GM21360 (cell line): ENCODE results near the gene CLDND1.

Experiments used
- ATAC-seq: cut with Tn5 transposase; IDR thresholded peaks from one replicate; pipeline ENCODE4 v1.9.1; 2021; ENCODE audit warnings: mild to moderate bottlenecking, moderate library complexity; ENCODE audit not compliant: unreplicated experiment

CLDND1 gene

DNA sequence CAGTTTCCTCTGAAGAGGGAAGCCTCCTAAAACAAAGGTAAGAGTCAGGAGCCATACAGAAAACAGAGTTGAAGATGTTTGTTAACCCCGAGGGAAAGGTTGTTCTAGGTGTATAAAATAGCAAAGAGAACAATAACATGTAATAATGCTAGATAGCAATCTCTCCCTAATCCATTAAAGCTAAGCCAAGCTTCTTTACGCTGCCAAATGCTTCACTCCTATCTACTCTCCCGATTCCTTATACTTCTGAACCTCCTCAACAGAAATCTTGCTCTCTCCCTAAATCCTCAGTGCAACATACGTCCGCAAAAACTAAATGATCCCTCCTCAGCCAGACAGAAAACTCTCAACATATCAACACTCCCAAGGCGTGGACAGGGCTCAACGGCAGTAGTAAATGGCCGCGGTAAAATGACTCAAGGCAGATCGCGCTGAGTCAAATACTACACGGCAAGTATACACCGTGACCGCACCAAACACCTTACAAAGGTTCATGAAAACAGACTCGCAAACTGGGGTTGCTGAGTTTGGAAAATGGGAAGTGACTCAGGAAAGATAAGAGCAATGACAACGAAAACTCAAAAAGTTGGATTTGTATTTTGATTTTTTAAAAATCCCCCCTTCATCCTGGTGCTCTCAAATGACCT, 682 bp downstream of the CLDND1 start:
- ATAC-seq = peak; percentile 38

DNA sequence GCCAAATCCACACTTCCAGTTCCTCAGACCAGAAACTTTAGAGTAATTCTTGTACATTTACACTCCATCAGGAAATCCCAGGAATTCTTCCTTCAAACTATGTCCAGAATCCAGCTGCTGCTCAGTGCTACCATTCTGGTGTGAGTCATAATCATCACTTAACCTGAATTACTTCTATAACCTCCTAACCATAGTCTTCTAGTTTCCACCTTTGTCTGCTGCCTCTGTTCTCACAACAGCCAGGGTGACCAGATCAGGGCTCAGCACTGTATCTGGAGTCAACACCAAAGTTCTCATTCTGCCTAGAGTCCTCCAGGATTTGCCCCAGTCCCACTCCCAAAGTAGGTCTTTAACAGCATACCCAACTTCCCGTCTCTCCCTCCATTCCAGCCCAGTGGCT, 3.4 kb downstream of the CLDND1 start:
- no peak for ATAC-seq

DNA sequence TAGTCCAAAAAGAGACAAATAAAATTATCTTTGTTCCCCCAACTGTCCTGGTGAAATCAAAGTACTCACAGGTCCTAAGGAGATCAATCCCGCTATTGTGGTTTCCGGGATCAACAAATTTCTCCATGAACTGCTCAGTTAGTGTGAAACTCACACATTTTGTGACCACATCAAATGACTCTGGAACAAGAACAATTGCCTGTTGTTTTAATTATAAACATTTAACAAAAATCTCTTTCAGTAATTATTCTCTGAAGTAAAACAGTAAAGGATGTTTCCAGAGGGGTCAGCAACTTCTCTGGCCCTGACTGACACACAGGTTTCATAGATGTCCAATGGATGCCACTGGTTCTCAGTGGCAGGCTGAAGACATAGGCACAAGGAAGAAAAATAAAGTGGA, 3.9 kb downstream of the CLDND1 start:
- ATAC-seq = no peak

DNA sequence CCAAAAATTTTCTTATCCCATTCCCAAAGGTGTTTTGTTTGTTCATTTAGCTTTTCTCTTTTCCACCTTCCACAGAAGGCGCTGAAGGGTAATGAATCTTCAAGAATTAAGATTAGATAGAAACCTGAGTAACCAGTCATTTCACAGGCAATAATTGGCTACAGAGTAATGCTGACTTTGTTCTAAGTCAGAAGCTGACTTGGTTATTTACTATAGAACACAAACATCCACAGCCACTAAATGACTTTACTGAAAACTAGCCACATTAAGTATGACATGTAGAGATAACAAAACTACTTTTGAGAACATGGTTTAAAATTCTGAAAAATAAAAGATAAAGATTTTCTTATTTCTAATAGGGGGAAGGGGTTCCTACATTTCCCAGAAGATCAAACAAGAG, 7.8 kb downstream of the CLDND1 start:
- no peak for ATAC-seq

DNA sequence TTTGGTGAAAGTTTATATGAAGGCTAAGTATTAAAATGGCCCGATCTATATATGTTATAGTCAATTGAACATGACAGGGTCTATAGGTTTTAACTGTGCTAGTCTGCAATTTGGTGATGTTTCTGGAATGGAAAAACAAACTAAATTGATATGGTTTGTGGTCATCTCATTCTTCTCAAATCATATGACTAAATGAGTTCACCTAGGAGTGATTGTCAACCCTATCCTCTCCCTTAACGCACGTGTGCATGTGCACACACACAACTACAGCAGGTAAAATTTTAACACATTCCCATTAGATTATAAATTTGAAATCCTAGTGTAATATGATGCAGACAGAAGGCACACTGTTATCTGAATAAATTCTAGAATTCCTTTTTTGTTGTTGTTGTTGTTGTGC, 9.0 kb downstream of the CLDND1 start:
- no peak for ATAC-seq

DNA sequence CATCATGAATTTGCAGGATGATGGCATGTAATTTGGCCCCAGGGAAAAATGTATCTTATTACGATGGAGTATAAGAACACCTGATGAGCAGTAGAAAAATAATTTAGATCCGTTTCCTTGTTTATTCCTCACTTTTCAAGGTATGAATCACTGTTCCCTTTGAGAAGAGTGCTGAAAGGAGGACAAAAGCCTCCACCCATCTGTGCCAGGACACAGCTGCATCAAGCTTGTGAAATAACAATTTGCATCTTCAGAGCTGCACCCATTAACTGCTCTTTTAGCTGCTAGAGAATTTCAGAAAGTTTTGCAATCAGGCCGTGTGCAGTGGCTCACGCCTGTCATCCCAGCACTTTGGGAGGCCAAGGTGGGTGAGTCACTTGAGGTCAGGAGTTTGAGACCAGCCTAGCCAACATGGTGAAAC, 9.6 kb downstream of the CLDND1 start:
- no peak for ATAC-seq

DNA sequence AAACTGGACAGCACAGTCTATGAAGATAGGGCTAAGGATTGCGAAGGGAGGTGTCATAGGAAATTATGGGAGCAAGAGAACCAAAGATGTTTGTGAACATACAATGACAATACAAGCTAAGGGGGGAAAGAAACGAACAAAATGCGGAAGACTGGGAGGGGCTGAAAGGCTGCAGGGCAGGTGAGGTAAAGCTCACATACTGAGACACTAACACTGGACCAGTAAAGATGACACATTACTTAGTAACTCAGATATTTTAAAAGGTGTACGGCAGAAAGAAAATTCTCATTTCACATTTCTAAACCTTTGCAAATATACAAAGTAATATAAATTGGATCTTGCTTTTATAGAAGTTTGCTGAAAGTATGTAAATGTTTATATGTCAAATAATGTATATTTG, 10.1 kb downstream of the CLDND1 start:
- ATAC-seq = no peak

DNA sequence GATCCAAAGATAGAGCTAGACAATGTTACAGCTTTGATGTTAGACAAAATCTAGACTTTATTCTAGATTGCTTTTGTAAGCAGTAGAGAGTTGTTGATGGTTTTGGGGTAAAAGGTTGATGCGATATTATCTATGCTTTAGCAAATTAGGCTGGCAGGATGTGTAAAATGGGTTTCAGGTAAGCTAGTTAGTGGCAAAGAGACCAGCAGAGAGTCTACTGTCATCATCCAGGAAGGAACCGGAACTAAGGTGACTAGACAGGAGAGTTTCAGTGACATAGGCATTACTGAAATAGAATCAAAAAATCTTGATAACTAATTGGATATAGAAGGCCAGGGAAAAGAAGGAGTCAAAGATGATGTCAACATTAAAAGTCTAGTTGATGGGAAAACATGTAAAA, 14.1 kb downstream of the CLDND1 start:
- no peak for ATAC-seq

DNA sequence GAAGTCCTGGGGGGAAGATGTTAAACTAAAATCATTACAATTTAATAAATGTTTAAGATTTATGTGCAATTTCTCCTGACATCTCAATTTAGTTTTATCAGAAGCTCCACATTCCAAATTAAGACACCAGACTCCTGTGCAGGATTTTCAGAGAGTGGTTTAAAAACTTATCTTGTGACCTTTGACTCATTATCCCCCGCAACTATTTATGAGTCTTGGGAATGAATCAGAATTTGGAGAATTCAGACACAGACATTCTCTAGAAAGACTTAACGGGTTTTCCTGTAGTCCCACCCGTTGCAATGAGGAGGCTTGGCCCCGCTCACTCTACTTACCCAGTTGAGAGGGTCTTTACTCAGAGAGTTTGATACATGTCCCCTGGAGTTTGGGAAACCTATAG, 18.2 kb downstream of the CLDND1 start:
- no peak for ATAC-seq

DNA sequence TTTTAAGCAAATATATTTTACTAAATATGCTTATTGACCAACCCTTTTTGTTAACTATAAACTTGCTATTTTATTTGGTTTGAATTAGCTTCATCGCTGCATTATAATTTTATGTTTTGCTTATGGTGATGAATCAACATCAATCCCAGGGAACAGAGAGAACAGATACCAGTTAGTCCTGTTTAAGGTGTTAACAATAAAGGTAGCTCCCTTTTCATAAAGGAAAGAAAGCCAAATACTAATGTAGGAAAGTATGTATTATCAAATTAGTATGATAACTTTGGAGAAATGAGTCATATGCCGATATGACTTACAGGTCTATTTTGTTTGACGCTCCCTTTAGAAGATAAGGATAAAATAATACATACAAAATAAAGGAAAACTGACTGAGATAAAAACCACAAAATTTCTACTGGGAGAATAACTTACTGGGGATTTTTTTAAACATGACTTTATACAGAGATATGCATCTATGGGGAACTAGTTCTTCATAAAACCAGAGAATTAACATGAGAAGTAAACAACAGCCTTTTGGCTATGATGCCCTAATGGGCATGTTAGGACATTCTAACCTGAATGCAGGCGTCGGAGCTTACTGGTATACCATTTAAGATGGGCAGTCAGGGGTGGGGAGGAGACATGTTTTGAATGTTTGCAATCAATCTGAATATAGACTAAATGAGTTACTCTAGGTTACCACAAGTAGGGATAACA, 20.7 kb downstream of the CLDND1 start:
- ATAC-seq = no peak

DNA sequence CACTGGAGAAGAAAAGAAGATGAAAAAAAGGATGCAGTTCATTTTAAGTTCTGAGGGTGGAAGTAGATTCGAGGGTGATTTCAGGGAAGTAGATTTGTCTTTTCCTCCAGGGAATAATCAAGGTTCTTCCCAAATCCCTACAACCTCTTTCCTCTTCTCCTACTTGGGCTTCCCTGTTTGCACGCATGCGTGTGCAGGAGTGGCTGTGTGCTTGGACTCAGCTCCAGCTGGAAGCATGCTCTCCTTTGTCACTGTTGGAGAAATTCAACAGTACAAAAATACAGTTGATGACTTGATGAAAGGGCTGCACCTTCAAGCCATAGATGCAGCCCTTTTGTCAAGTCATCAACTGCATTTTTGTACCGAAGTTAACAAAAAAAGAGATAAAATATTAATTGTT, 21.4 kb downstream of the CLDND1 start:
- ATAC-seq = no peak

DNA sequence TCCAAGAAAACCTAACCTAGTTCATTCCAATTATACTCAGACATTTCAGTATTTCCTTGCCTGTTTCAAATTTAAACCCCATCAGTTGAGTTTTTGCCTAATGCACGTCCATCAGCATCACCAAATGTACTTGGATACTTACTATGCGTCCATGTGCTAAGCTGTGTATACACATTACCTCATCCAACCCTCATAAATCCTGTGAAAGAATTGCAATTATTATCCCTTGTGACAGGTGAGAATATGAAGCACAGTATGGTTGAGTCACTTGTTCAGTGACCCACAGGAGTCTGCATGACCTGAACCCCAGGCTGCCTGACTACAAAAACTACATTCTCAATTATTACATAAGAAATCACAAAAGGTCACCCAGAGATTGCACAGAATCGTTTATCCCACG, 22.7 kb downstream of the CLDND1 start:
- ATAC-seq = no peak

DNA sequence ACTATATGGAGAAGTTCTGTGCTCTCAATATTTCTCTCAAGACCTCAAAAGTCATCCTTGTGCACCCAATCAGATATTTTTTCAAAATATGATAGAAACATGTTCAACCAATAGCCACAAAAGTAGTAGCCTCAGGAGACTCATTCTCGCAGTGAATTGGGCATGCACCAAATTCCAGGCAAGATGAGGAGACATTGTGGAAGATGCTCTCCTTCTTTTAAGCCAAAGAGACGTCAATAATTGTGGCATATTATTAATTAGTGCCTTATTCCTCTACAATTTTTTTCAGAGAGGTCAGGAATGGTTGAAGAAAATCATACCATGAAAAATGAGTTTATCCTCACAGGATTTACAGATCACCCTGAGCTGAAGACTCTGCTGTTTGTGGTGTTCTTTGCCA, 25.3 kb downstream of the CLDND1 start, which contains the start of gene OR5K2:
Gene OR5K2 (plus strand): TSS at position 301 of the 400 bp plus-strand sequence. CDS start 0 bp downstream, at position 301.
- ATAC-seq = no peak

DNA sequence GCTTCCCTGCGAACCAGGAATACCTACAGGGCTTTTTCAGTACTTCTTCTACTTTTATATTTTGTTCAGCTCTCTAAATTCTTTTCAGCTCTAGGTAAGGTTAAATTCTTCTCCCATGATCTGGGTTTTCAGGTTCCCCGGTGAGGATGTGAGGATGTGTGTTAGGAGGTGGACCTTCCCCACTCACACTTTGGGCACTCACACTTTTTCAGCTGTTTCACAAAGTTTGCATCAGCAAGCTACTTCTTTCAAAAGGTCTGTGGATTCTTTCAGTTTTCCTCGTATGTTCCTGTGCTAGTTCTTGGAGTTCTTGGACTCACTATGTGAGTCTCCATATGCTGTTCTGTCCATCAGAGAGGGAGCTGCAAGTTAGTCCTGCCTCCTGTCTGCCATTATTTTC, 39.1 kb downstream of the CLDND1 start:
- ATAC-seq = no peak

DNA sequence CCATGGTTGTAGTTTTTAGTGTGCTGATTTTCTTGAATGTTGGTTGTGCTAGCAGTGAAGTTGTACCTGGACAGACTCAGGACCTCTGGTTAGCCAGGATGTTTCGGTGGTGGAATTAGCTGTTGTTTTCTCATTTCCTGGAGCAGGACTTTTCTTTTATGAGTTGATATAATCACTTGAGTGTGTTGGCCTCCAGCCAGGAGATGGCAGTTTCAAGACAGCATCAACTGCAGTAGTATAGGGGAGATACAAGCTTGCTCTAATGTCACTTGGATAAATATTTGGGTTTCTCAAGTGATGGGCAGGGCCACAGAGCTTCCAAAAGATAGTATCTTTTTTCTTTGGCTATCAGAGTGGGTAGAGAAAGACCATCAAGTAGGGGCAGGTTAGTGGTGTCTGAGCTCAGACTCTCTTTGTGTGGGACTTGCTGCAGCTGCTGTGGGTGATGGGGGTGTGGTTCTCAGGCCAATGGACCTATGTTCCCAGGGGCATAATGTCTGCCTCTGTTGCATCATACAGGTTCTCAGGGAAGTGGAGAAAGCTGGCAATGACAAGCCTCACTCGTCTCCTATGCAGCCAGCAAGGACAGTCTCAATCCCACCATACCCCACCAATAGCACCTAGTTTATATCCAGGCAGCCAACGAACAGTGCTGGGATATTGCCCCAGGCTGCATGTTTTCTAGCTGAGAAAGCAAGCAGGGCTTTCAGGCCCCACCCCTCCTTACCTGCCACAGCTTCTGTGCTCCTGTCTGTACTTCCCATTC, 39.8 kb downstream of the CLDND1 start:
- ATAC-seq = no peak
